HFFc6 (cell line): Measurements from ENCODE around the gene FOSL1. TPM values are rescaled to one million over a fixed set of nuclear protein-coding genes. Genes with fewer than 3 reads are reported as not detected.
A peak's percentile ranks its signal among the peaks of the same experiment; 100 is the strongest.

Experiments
- DNase-seq: peaks from one replicate; pipeline ENCODE4 v3.0.0-alpha.2; 2018
- H3K27ac Mint-ChIP-seq: 2 replicates; pipeline ENCODE4 v1.8.0; 2020; ENCODE audit warnings: mild to moderate bottlenecking, mixed read lengths
- H3K27me3 Mint-ChIP-seq: 2 replicates; pipeline ENCODE4 v1.8.0; 2021; ENCODE audit warnings: mild to moderate bottlenecking, moderate library complexity, mixed read lengths; ENCODE audit not compliant: insufficient read depth
- H3K36me3 Mint-ChIP-seq: 2 replicates; pipeline ENCODE4 v1.8.0; 2021; ENCODE audit warnings: low read depth, mixed read lengths
- H3K4me1 Mint-ChIP-seq: 2 replicates; pipeline ENCODE4 v1.8.0; 2020; ENCODE audit warnings: low read depth, mixed read lengths
- H3K4me3 Mint-ChIP-seq: 2 replicates; pipeline ENCODE4 v1.8.0; 2020; ENCODE audit warnings: mild to moderate bottlenecking, moderate library complexity, mixed read lengths
- H3K9me3 Mint-ChIP-seq: 2 replicates; pipeline ENCODE4 v1.8.0; 2020; ENCODE audit warnings: mild to moderate bottlenecking, mixed read lengths
- total RNA-seq, 6 experiments: library from RNA; stranded (reverse); fragmentation: NEBNext Ultra II Directional; extraction: Animal tissue kit (Norgen Biotek cat#: 25700); gene quantifications; 2 replicates in 1 of 6; 3 replicates in 5 of 6; pipeline ENCODE4 v1.2.3, GENCODE V29; 2021
- TF ChIP-seq, protein P1 (sequence below): fragments of 200-600 bp; sonication (generic); IDR thresholded peaks from 2 replicates; pipeline ENCODE4 v1.5.0; 2021; ENCODE audit warnings: antibody characterized with exemption, mild to moderate bottlenecking

Gene FOSL1
- total RNA-seq, 6 experiments from 2014 or later = 134 to 275 (median 234) TPM

DNA sequence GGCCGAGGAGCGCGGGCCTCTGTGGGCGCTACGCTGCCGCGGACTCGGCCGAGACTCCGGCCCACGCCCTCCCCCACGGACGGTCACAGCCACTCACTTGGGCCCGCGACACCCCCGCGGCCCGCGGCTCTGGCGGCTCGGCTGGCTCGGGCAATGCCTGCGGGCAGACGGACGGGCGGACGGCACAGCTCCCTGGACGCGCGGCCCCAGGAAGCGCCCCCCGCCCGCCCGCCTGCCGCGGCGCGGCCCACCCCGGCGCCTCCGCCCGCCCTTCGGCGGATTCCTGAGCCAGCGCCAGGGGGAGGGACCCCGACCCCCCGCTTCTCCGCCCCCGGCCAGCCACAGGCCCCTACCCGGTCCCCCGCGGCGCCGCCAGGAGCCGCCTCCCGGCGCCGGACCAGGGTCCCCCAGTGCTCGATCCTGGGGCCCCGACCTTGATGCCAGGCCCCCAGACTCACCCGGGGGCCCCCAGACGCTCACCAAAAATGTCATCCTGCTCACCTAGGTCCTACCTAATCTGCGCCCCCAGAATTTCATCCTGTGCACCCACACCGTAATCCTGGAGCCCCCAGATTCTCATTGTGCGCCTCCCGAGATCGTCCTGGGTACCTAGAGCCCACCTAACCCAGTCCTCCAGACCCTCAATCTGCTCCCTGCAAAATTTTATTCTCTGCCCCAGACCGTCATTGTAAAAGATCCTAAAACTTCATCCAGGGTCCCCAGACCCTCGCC, 27.4 kb downstream of the FOSL1 start, which contains the start of gene EFEMP2:
Gene EFEMP2, minus strand, starts transcription at position 215 of the 732 bp plus-strand sequence. CDS start 446 bp downstream, outside the sequence.
- TF ChIP-seq, protein P1, sequence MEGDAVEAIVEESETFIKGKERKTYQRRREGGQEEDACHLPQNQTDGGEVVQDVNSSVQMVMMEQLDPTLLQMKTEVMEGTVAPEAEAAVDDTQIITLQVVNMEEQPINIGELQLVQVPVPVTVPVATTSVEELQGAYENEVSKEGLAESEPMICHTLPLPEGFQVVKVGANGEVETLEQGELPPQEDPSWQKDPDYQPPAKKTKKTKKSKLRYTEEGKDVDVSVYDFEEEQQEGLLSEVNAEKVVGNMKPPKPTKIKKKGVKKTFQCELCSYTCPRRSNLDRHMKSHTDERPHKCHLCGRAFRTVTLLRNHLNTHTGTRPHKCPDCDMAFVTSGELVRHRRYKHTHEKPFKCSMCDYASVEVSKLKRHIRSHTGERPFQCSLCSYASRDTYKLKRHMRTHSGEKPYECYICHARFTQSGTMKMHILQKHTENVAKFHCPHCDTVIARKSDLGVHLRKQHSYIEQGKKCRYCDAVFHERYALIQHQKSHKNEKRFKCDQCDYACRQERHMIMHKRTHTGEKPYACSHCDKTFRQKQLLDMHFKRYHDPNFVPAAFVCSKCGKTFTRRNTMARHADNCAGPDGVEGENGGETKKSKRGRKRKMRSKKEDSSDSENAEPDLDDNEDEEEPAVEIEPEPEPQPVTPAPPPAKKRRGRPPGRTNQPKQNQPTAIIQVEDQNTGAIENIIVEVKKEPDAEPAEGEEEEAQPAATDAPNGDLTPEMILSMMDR = no peak
- Mint-ChIP-seq H3K27me3 (peaks cover 13% of the 10 kb centered on the region; the same call in 1 of the 2 replicates), H3K4me3 (peak within 1 kb of the TSS; percentile 95), H3K9me3 (no peaks in the 10 kb centered on the region), H3K36me3 (peaks cover 26% of the 10 kb centered on the region), H3K4me1 (peaks cover 38% of the 10 kb centered on the region), H3K27ac (peak within 1 kb of the TSS; percentile 94)
- DNase-seq = no peak

DNA sequence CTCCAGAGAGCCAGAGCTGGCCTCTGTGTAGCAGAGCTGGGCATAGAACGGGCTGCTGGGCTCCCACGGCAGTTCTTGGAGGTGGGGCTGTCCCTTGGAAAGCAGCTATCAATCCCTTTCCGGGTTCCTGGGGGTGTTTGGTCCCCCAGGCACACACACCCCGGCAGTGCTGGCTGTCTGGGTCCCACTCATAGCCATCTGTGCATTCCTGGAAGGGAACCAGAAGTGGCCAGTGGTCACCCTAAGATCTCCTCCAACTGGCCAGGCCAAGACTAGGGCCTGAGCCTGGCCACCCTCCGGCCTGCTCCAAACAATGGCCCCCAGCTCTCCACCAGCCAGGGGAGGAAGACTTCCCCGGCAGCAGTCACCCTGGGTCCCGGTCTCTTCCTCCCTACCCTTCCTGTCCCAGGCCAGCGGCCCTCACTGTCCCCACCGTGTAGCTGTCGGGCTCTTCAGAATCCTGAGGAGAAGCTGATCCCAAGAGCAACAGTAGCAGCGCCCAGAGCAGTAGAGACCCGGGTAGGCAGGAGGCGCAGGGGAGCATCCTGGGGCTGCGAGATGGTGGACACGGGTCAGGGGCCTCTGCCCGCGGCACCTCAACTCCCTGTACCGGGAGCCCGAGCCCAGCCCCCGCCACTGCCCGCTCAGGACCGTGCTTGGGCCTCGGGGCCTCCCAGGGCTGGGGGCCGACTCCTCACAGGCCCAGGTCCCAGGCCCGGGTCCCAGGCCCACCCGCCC, 28.2 kb downstream of the FOSL1 start:
- peaks cover 20% of the 10 kb centered on the region for H3K27me3 Mint-ChIP-seq
- TF ChIP-seq, protein P1 = peak; percentile 40
- H3K4me1 Mint-ChIP-seq = peaks cover 45% of the 10 kb centered on the region
- H3K27ac Mint-ChIP-seq = peak overlapping the region; percentile 94
- peaks cover 33% of the 10 kb centered on the region for H3K36me3 Mint-ChIP-seq
- DNase-seq = peak; percentile 26
- H3K4me3 Mint-ChIP-seq = peak overlapping the region; percentile 95
- H3K9me3 Mint-ChIP-seq = no peaks in the 10 kb centered on the region

DNA sequence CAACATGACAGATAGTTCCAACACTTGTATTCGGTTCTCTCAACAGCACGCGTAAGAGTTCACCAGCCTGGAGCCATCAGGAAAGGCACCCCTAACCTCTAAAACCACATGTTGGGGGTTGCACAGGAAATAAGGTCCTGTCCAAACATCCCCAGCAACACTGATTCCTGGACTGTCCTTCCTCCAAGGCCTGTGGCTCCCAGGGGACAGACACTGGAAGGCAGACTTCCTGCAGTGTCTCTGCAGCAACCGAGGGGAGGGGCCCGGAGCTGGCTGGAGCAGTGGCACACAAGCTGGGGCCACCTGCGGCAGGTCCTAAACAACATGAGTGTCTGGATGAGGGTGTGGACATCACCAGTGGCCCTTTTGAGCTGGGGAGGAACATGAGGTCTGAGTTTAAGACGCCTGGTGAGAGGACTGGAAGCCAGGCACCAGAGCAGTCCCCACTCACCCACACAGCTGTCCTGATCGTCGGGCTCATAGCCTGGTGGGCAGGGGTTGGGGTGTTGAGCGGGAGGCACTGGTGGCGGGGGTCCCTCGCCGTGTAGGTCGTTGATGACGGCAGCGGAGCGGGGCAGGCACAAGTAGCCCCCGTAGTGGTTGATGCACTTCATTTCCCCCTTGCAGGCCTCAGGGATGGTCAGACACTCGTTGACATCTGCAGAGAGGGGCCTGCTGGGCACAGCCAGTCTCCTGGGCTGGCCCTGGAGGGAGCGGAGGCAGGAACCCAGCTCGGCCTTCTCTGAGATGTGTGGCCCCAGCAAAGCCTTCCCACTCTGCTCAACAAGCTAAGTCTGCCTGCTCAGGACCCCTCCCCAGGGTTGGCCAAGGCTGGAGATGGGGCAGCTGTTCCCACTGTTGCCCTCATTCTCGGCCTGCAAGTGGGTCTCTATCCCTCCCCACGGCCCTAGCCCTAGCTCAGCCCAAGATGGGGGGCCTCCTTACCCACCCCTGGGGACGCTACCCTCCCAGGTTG, 29.2 kb downstream of the FOSL1 start:
- DNase-seq = no peak
- Mint-ChIP-seq H3K27ac (peak overlapping the region; percentile 94), H3K36me3 (peaks cover 38% of the 10 kb centered on the region), H3K4me3 (peak overlapping the region; percentile 95), H3K9me3 (no peaks in the 10 kb centered on the region), H3K4me1 (peaks cover 45% of the 10 kb centered on the region), H3K27me3 (peaks cover 22% of the 10 kb centered on the region)
- TF ChIP-seq, protein P1 = no peak

DNA sequence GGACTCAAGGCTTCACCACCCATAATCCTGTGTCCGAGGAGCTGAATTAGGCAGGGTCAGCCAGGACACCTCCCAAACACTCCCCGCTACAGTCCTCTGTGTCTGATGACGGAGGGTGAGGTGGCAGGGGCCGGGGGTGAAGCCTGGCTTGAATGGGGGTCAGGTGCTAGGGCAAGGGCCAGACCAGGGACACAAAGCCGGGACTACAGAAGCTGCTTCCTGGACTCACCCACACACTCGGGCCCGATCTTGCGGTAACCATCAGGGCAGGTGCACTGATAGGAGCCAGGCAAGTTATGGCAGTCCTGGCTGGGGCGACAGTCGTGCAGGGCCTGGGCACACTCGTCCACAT, 29.9 kb downstream of the FOSL1 start:
- no peak for DNase-seq
- TF ChIP-seq, protein P1 = no peak
- peaks cover 23% of the 10 kb centered on the region for H3K27me3 Mint-ChIP-seq
- peaks cover 38% of the 10 kb centered on the region for H3K36me3 Mint-ChIP-seq
- H3K27ac Mint-ChIP-seq = peak overlapping the region; percentile 94
- no peaks in the 10 kb centered on the region for H3K9me3 Mint-ChIP-seq
- H3K4me3 Mint-ChIP-seq = peak overlapping the region; percentile 95
- H3K4me1 Mint-ChIP-seq = peaks cover 45% of the 10 kb centered on the region
